OCI-LY1 (cell line): Measurements from ENCODE around the gene DNAH1.

Experiments
- H2AFZ ChIP-seq: fragments of 200-600 bp; sonication (generic), shearing (Covaris generic); 2 replicates; pipeline ENCODE4 v1.6.0; 2014; ENCODE audit warnings: antibody characterized with exemption, mild to moderate bottlenecking, low read length
- H3F3A ChIP-seq: fragments of 200-600 bp; sonication (generic), shearing (Covaris generic); 2 replicates; pipeline ENCODE4 v1.6.0; 2014; ENCODE audit warnings: mild to moderate bottlenecking, antibody characterized with exemption, low read length, moderate library complexity; ENCODE audit not compliant: insufficient read depth
- H3K27ac ChIP-seq: fragments of 200-600 bp; sonication (generic); 2 replicates; pipeline ENCODE4 v1.5.1; 2014; ENCODE audit warnings: low read length, mixed run types, mild to moderate bottlenecking, low read depth; ENCODE audit not compliant: poor library complexity, severe bottlenecking
- H3K27me3 ChIP-seq: fragments of 200-600 bp; sonication (generic); 2 replicates; pipeline ENCODE4 v1.6.0; 2014; ENCODE audit warnings: antibody characterized with exemption, mild to moderate bottlenecking, low read length, moderate library complexity; ENCODE audit not compliant: insufficient read depth
- H3K36me3 ChIP-seq: fragments of 200-600 bp; sonication (generic); 2 replicates; pipeline ENCODE4 v1.6.1; 2014; ENCODE audit warnings: mild to moderate bottlenecking, antibody characterized with exemption, low read length, moderate library complexity, mixed read lengths; ENCODE audit not compliant: insufficient read depth
- H3K4me1 ChIP-seq: fragments of 200-600 bp; sonication (generic); 2 replicates; pipeline ENCODE4 v1.5.1; 2014; ENCODE audit warnings: mild to moderate bottlenecking, low read length, moderate library complexity; ENCODE audit not compliant: insufficient read depth, severe bottlenecking
- H3K4me2 ChIP-seq: fragments of 200-600 bp; sonication (generic), shearing (Covaris generic); 2 replicates; pipeline ENCODE4 v1.6.1; 2014; ENCODE audit warnings: low read length
- H3K4me3 ChIP-seq: fragments of 200-600 bp; sonication (generic); 2 replicates; pipeline ENCODE4 v1.5.1; 2014; ENCODE audit warnings: low read length, low read depth, mild to moderate bottlenecking, mixed read lengths; ENCODE audit not compliant: poor library complexity, severe bottlenecking
- H3K79me2 ChIP-seq: fragments of 200-600 bp; shearing (Covaris generic); 2 replicates; pipeline ENCODE4 v1.6.1; 2016; ENCODE audit warnings: mixed run types, low read length, mixed read lengths; ENCODE audit not compliant: insufficient read depth
- H3K9ac ChIP-seq: fragments of 200-600 bp; sonication (generic), shearing (Covaris generic); 2 replicates; pipeline ENCODE4 v1.6.1; 2014; ENCODE audit warnings: mild to moderate bottlenecking, low read length, mixed read lengths
- H3K9me2 ChIP-seq: fragments of 200-600 bp; sonication (generic), shearing (Covaris generic); 2 replicates; pipeline ENCODE4 v1.6.1; 2014; ENCODE audit warnings: low read depth, mild to moderate bottlenecking, low read length, mixed read lengths
- H3K9me3 ChIP-seq: fragments of 200-600 bp; shearing (Covaris generic); 2 replicates; pipeline ENCODE4 v1.6.1; 2014; ENCODE audit warnings: low read length, mixed read lengths
- H4K20me1 ChIP-seq: fragments of 200-600 bp; sonication (generic), shearing (Covaris generic); 2 replicates; pipeline ENCODE4 v1.6.0; 2016; ENCODE audit warnings: mild to moderate bottlenecking, low read length; ENCODE audit not compliant: insufficient read depth
- CTCF ChIP-seq: fragments of 200-600 bp; sonication (generic), shearing (Covaris generic); IDR thresholded peaks from 2 replicates; pipeline ENCODE4 v1.5.1; 2017; ENCODE audit warnings: mild to moderate bottlenecking, antibody characterized with exemption, low read length, moderate library complexity, mixed read lengths
- EZH2 ChIP-seq: fragments of 200-600 bp; sonication (generic), shearing (Covaris generic); IDR thresholded peaks from 2 replicates; pipeline ENCODE4 v1.8.0; 2017; ENCODE audit warnings: borderline replicate concordance, mixed run types, mild to moderate bottlenecking, antibody characterized with exemption, low read length, moderate library complexity, mixed read lengths

The DNAH1 gene

GRCh38 chr3:52393959-52394670, 78.0 kb downstream of the DNAH1 start:
- H3K4me1 ChIP-seq = no peaks in the 10 kb centered on the region
- no peak overlapping the region for H3K27ac ChIP-seq
- no peaks in the 10 kb centered on the region for H3K9me2 ChIP-seq
- no peaks in the 10 kb centered on the region for H3F3A ChIP-seq
- H4K20me1 ChIP-seq = no peaks in the 10 kb centered on the region
- H3K4me3 ChIP-seq = no peak overlapping the region
- H3K9ac ChIP-seq = no peak overlapping the region
- no peaks in the 10 kb centered on the region for H3K36me3 ChIP-seq
- no peak overlapping the region for H3K4me2 ChIP-seq
- no peaks in the 10 kb centered on the region for H3K79me2 ChIP-seq
- TF ChIP-seq EZH2 = no peak
- no peak for TF ChIP-seq CTCF
- no peaks in the 10 kb centered on the region for H3K27me3 ChIP-seq
- H3K9me3 ChIP-seq = no peaks in the 10 kb centered on the region
- no peak overlapping the region for H2AFZ ChIP-seq

- Histone ChIP-seq H3K9me3 (no peaks in the 10 kb centered on the region), H2AFZ (no peak overlapping the region), H4K20me1 (no peaks in the 10 kb centered on the region), H3K4me2 (no peak overlapping the region), H3K79me2 (no peaks in the 10 kb centered on the region), H3F3A (no peaks in the 10 kb centered on the region), H3K9me2 (no peaks in the 10 kb centered on the region), H3K27ac (no peak overlapping the region), H3K4me1 (no peaks in the 10 kb centered on the region), H3K27me3 (no peaks in the 10 kb centered on the region), H3K4me3 (no peak overlapping the region), H3K9ac (no peak overlapping the region), H3K36me3 (no peaks in the 10 kb centered on the region)
- TF ChIP-seq CTCF = no peak
- TF ChIP-seq EZH2 = no peak
Measured at GRCh38 chr3:52394751-52395502, 78.8 kb downstream of the DNAH1 start.

GRCh38 chr3:52395503-52395865, 79.4 kb downstream of the DNAH1 start:
- Histone ChIP-seq H3K9ac (no peak overlapping the region), H3K79me2 (no peaks in the 10 kb centered on the region), H2AFZ (no peak overlapping the region), H3K4me3 (no peak overlapping the region), H3K9me3 (no peaks in the 10 kb centered on the region), H3K4me1 (no peaks in the 10 kb centered on the region), H3K27me3 (no peaks in the 10 kb centered on the region), H3F3A (no peaks in the 10 kb centered on the region), H3K9me2 (no peaks in the 10 kb centered on the region), H4K20me1 (no peaks in the 10 kb centered on the region), H3K36me3 (no peaks in the 10 kb centered on the region), H3K4me2 (no peak overlapping the region), H3K27ac (no peak overlapping the region)
- TF ChIP-seq EZH2 = no peak
- TF ChIP-seq CTCF = no peak
